Inflammatory macrophage treated with lipopolysaccharide for 1 hour (primary cell): Measurements from ENCODE around the gene PGAP1.

Source experiments
- DNase-seq, 2 donors: peaks; one replicate each; pipeline ENCODE4 v3.0.0-alpha.2; 2020 to 2022

The PGAP1 gene, protein sequence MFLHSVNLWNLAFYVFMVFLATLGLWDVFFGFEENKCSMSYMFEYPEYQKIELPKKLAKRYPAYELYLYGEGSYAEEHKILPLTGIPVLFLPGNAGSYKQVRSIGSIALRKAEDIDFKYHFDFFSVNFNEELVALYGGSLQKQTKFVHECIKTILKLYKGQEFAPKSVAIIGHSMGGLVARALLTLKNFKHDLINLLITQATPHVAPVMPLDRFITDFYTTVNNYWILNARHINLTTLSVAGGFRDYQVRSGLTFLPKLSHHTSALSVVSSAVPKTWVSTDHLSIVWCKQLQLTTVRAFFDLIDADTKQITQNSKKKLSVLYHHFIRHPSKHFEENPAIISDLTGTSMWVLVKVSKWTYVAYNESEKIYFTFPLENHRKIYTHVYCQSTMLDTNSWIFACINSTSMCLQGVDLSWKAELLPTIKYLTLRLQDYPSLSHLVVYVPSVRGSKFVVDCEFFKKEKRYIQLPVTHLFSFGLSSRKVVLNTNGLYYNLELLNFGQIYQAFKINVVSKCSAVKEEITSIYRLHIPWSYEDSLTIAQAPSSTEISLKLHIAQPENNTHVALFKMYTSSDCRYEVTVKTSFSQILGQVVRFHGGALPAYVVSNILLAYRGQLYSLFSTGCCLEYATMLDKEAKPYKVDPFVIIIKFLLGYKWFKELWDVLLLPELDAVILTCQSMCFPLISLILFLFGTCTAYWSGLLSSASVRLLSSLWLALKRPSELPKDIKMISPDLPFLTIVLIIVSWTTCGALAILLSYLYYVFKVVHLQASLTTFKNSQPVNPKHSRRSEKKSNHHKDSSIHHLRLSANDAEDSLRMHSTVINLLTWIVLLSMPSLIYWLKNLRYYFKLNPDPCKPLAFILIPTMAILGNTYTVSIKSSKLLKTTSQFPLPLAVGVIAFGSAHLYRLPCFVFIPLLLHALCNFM

DNA sequence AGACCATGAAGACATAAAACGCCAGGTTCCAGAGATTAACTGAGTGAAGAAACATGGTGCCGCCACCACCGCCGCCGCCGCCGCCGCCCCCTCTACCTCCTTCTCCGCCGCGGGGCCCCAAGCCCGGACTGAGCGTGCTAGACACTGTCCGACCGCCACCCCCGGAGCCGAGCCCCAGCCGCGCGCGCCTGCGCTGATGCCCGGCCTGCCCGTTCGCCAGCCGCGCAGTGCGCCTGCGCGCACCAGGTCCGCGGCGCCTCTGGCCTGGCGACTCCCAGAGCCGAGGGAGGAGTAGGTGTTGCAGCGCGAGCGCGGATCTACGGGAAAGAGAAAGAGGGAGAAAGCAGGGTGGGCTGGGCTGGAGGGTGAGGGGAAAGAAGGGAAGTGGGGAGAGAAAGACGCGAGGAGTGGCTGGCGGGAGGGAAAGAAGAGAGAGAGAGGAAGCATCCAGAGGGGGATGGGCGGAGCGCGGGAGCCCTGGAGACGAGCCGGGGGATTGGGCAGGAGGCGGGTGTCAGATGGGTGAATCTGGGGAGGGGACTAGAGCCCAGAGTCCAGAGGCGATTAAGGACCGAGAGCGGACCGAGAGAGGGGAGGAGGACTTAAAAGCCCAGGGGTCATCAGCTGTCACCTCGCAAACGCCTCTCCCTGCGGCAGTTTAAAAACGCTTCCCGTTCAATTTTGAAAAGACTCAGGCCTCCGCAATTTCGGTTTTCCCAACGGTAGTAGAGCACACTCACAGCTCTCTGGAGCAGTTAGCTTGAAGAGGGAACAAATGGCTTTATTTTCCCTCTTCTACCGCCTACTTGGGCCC, at the start of gene PGAP1:
Gene PGAP1, minus strand, starts transcription at position 146 of the 814 bp plus-strand sequence. Its CDS starts 91 bp downstream, at position 55.
- peak; percentile 83 to 87 for DNase-seq

DNA sequence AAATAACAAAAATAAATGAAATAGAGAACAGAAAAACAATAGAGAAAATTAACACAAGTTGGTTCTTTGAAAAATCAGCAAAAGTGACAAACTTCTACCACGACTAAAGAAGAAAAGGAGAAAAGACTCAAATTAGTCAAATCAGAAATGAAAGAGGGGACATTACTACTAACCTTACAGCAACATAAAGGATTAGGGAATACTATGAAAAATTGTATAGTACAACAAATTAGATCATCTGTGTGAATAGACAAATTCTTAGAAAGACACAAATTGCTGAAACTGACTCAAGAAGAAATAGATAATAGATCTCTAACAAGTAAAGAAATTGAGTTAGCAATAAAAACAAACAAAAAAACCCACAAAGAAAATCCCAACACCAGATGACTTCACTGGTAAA, 48.5 kb upstream of the PGAP1 start:
- no peak for DNase-seq

GRCh38 chr2:196971574-196972279, 45.2 kb upstream of the PGAP1 start:
- no peak for DNase-seq

GRCh38 chr2:196970099-196970498, 43.6 kb upstream of the PGAP1 start:
- no peak for DNase-seq

DNA sequence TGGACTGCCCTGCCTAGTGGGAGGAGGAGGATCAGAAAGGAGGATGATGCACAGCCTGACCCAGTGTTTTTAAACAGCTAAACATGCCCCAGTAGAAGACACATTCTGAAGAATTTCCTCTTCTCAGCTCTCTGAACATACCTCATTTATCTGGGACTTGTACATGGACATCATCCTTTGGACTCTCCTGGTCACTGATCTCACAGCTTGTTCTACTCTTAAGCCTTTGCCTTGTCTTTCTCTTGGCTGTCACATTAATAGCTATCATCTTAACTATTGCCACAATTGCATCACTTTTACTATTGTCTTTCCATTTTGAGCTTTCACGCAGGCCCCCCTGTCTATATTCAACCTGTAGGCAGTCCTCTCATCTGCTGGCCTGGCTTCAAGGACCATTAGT, 42.0 kb upstream of the PGAP1 start:
- DNase-seq, result no peak

GRCh38 chr2:196967775-196968174, 41.3 kb upstream of the PGAP1 start:
- no peak for DNase-seq

GRCh38 chr2:196967116-196967515, 40.6 kb upstream of the PGAP1 start:
- no peak for DNase-seq

DNA sequence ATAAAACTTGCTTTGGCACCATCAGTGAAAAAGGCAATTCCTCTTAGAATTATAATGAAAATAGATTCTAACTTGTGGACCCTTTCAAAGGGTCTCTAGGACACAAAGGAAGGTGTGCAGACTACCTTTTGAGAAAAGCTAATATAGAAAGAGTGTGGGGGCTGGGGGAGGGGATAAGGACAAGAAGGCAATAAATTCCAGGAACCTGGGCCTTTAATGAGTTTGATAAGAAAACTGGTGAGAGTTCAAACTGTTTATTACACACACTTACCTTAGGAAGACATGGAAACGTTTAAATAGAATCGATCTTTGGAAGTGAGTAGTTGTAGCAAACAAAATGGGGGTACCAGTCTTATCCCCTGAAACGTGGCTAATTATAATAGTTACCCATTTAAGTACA, 39.6 kb upstream of the PGAP1 start:
- no peak for DNase-seq

GRCh38 chr2:196965651-196966050, 39.1 kb upstream of the PGAP1 start:
- DNase-seq, result no peak

DNA sequence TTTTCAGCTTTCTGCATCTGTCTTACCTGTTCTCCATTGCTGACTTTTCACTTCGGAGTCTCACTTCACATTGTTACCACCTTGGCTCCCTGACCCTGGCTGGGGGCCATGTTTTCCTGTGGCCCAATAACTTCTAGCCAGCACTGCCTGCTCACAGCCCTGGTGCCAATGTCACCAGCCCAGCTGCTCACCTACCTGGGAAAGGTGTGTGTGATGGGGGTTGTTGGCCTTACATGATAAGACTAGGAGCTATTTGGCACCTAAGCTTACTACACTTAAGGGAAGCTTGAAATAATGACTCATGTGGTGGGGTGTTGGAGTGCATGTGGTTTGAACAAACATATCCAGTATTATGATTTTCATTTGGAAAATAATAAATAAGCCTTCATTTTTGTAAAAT, 37.5 kb upstream of the PGAP1 start:
- no peak for DNase-seq

- DNase-seq, result peak; percentile 20 to 42
These were observed 36.5 kb upstream of the PGAP1 start for GRCh38 chr2:196963043-196963442.

GRCh38 chr2:196962325-196962724, 35.8 kb upstream of the PGAP1 start:
- no peak for DNase-seq

DNA sequence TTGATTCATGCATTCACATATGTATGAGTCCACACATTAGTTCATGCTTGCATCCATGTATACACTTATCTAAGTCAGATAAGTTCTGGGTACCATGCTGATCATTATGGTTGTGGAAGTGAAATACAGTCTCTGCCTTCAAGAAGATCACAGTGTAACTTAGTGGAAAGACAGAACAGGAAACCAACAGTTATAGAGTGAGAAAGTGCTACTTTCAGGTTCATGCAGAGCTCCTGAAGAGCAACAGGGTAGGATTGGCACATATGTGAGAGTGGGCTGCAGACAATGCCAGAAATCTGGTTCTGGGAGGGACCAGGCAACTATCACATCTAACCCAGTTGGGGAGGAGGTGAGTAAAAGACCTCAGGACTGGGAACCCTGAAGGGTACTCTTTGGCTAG, 35.4 kb upstream of the PGAP1 start:
- DNase-seq, result no peak

DNA sequence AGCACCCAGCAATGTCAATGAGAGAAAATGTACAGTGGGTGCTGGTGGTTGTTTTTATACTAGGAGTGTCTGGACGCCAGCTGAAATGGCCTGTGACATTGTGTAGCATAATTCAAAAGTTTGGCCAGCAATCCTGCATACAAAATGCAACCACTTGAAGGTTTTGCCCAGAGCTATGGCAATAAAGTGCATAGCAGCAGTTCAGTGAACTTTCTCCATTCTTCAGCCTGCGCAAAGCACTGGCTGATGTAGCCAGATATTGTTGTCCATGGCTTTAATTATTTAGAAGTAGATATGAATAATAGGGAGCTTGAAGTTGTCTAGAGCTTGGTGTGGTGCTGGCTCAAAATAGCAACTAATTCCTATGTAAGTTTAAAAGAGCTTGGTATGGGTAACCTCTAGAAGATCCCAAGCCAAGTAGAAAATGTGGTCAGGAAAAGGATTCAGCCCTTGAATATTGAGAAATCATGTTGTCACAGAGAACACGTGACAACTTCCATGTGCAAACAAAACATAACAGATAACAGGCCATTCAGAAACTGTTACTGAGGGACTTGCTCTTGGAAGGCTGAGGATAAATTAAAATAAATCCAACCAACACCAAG, 33.3 kb upstream of the PGAP1 start:
- DNase-seq, result peak in 1 of 2 donors; percentile 18

DNA sequence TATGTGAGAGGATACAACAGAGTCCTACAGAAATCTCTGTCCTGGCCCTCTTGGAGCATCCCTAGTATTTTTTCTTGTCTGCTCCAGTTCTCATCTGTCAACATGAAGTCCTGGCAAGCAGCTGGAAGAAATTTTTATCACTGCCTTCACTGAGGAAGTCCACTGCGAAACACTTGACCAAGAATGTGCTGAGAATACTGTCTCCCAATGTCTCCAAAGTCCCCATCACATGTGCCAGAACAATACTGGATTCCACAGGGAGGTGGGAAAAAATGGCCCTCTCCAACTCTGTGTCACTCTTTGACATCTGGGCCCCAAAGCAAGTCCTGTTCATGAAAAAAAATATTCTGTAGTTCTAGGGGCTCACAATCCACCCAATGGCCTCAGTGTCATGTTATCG, 32.8 kb upstream of the PGAP1 start:
- no peak for DNase-seq

DNA sequence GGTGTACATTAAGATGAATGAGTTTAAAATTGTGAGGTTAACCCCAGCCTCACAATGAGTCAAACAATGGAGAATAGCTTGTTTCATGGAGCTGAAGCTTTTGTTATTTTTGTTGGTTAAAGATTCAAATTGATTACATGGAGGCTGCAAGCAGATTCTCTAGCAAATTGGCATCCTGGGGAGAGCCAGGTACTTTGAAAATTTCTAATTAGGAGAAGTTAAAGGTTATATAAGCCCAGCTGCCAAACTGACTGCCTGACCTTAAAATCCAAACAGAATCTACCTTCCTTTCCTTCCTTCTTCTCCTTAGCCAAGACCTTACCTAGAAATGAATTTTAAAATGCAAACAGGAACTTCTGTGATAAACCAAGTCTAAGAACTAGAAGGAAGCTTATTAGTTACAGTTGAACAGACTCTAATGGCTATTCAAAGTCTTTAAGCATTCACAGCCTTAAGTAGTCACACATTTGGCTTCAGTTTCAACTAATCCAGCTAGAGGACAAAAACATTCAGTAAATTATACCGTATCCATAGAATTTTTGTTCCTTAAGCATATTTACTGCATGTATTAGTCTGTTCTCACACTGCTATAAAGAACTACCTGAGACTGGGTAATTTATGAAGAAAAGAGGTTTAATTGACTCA, 31.5 kb upstream of the PGAP1 start:
- no peak for DNase-seq

- DNase-seq, result no peak
These were observed 30.9 kb upstream of the PGAP1 start for GRCh38 chr2:196957442-196957841.

- no peak for DNase-seq
These were observed 29.6 kb upstream of the PGAP1 start for GRCh38 chr2:196956069-196956468.

DNA sequence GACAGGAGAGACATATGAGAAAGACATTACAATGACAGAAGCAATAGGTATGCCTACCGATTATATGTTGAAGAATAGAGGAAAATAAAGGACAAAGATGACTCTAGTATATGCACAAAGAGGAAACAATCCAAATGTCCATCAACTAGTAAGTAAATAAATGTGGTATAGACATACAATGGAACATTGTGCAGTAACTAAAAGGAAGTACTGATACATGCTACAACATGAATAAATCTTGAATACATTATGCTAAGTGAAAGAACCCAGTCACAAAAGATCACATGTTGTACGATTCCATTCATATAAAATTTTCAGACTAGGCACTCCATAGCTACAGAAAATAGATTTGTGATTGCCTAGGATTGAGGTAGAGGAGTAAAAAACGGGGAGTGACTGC, 28.5 kb upstream of the PGAP1 start:
- no peak for DNase-seq

DNA sequence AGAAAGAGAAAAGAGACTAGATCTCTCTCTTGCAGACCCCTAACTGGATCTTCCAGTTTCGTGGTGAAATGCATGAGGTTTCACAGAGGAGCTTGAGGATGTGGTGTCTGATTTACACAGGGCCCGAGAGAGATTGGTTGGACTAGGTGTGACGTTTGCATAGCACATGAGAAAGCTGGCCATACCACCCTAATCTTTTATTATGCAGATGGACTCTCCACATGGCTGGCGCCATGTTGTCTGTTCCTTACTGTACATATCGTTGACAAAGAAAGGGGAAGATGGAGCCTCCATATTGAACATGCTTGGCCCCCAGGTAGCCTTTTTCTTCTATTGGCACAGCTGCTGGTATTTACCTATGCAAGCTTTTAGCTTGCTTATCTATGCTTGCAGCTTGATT, 27.5 kb upstream of the PGAP1 start:
- DNase-seq, result no peak

- peak in 1 of 2 donors; percentile 38 for DNase-seq
These were observed 26.4 kb upstream of the PGAP1 start for GRCh38 chr2:196952936-196953335.
